ENCODE results near the gene CGN.

GRCh38 chr1:151542710-151543129, 31.5 kb downstream of the CGN start:
- TF ChIP-seq POLR2A (IDR thresholded peaks at IDR 0.05) (no peak), CTCF (IDR thresholded peaks at IDR 0.05 in 4 of 5, conservative IDR thresholded peaks at IDR 0.05 in 1 of 5) (no peak)
